GM13976 (cell line): ENCODE results near the gene WDTC1.

ENCODE experiments used
- DNase-seq: peaks from one replicate; pipeline ENCODE4 v3.0.0; 2012; ENCODE audit warnings: low spot score
- CTCF ChIP-seq: IDR thresholded peaks from 2 replicates; pipeline ENCODE4 v1.5.1; 2012; ENCODE audit warnings: borderline replicate concordance, mild to moderate bottlenecking; ENCODE audit not compliant: insufficient read depth; ENCODE audit errors: extremely low read depth, missing control alignments, control extremely low read depth
- in situ Hi-C: fragments of 300-500 bp; cut with MboI; formaldehyde crosslinking; loops from one replicate; pipeline ENCODE4 v1.12.0; 2022; ENCODE audit warnings: low sequenced_read_pairs, mixed read lengths, inconsistent platforms; ENCODE audit not compliant: unreplicated experiment

WDTC1 gene

GRCh38 chr1:27255136-27255535 lies 20.7 kb downstream of the WDTC1 start:
- in situ Hi-C loops: no loop called here
- no peak for DNase-seq
- TF ChIP-seq CTCF: no peak

- TF ChIP-seq CTCF: no peak
- DNase-seq: no peak
- in situ Hi-C loops: no loop called here
Measured at GRCh38 chr1:27257155-27257554, 22.7 kb downstream of the WDTC1 start.

GRCh38 chr1:27258598-27258997 lies 24.2 kb downstream of the WDTC1 start:
- no peak for DNase-seq
- TF ChIP-seq CTCF: no peak
- in situ Hi-C loops: no loop called here

- no peak for DNase-seq
- in situ Hi-C loops: no loop called here
- TF ChIP-seq CTCF: no peak
Measured at GRCh38 chr1:27267153-27267552, 32.7 kb downstream of the WDTC1 start.

GRCh38 chr1:27269276-27269675 lies 34.8 kb downstream of the WDTC1 start:
- in situ Hi-C loops: no loop called here

GRCh38 chr1:27274204-27274603 lies 39.8 kb downstream of the WDTC1 start:
- DNase-seq: no peak
- in situ Hi-C loops: no loop called here
- TF ChIP-seq CTCF: no peak

More at GRCh38 chr1:27269276-27269675, 34.8 kb downstream of the WDTC1 start:
- TF ChIP-seq CTCF: no peak
- DNase-seq: no peak

- TF ChIP-seq CTCF: no peak
- DNase-seq: no peak
- in situ Hi-C loops: loop anchor here (25.0 kb wide), 1 partner anchor 88 kb away; no protein-coding TSS in a partner anchor
Measured at GRCh38 chr1:27275696-27276095, 41.3 kb downstream of the WDTC1 start.
